Colonic mucosa (tissue), 4 donors: ENCODE data around the gene GAS7. TPM values are rescaled to one million over a fixed set of nuclear protein-coding genes. Genes with fewer than 3 reads are reported as not detected.
A peak's percentile ranks its signal among the peaks of the same experiment; 100 is the strongest.

Experiments
- DNase-seq: peaks from one replicate; pipeline ENCODE4 v3.0.0-alpha.2; 2020
- H3K27ac ChIP-seq: fragments of 200-600 bp; one replicate; pipeline ENCODE4 v1.8.0; 2021
- H3K27me3 ChIP-seq: fragments of 200-600 bp; one replicate; pipeline ENCODE4 v1.8.0; 2021
- H3K36me3 ChIP-seq: fragments of 200-600 bp; one replicate; pipeline ENCODE4 v1.8.0; 2021
- H3K4me1 ChIP-seq: fragments of 200-600 bp; one replicate; pipeline ENCODE4 v1.8.0; 2021; ENCODE audit warnings: mild to moderate bottlenecking
- H3K4me3 ChIP-seq: fragments of 200-600 bp; one replicate; pipeline ENCODE4 v1.8.0; 2021
- H3K9ac ChIP-seq, 2 donors: one replicate each; pipeline ENCODE4 v1.7.0; 2013; ENCODE audit warnings: control low read depth in 2 of 2, low read depth in 2 of 2, low read length in 2 of 2
- H3K9me3 ChIP-seq: fragments of 200-600 bp; one replicate; pipeline ENCODE4 v1.8.0; 2021
- intact Hi-C: fragments of 100-400 bp; cut with DNase I; formaldehyde crosslinking; loops from one replicate; pipeline ENCODE4 v1.14.1; 2022
- total RNA-seq, 2 donors: library from RNA; stranded (reverse); fragmentation: NEBNext Ultra II Directional in 1 of 2; extraction: Animal tissue kit (Norgen Biotek cat#: 25700) in 1 of 2; gene quantifications; one replicate each; pipeline ENCODE4 v1.2.1, GENCODE V29; 2021
- TF ChIP-seq, protein P1 (sequence below): fragments of 200-600 bp; IDR thresholded peaks from one replicate; pipeline ENCODE4 v1.8.0; 2022; ENCODE audit warnings: antibody characterized with exemption, mild to moderate bottlenecking
- donor health status: healthy.
- donor health status: DM: no; HTN: no; CAD: no.
- donor health status: DM: no; HTN: no; CAD: no.

GAS7 gene
- total RNA-seq, result 10 to 100 TPM in 1 of 2 donors, 1 to 10 TPM in 1; 4.7 to 17.0 TPM

DNA sequence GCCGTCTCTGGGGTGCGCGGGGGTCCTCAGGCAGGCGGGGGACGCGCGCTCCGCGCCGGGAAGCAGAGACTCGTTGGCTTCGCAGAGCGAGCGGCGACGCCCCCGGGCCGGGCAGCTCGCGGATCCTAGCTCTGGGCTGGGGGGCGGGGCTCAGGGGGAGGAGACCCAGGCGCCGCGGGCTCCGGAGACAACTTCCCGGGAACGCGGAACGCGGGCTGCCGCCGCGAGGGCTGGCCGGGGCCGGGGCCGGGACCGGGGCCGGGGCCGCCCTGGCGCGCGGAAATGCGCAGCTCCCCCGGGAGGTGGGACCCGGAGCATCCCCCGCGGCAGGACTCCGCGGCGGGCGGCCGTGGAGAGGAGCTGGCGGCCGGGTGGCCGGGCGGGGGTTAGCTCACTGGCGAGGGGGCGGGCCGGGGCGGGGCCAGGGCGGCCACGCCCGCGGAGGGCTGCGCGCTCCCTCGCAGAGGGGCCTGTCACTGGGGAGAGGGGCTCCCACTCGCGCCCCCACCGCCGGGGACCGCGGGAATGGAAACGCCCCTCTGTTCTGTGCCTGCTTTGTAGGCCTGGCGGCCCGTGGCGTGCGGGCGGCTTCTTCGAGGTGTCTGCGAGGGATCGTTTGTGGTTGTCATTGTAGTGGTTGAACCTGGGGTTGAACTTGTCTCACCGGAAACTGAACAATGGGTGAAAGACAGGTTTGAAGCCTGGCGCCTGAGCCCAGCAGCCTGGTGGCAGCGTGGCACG lies at the start of gene GAS7:
Gene GAS7, minus strand, starts transcription at position 98 of the 741 bp plus-strand sequence.
- intact Hi-C loops, result no loop called here

GRCh38 chr17:10247810-10248209 lies 49.4 kb upstream of the GAS7 start:
- no peaks in the 10 kb centered on the region for H3K36me3 ChIP-seq
- H3K9ac ChIP-seq, result no peak overlapping the region
- H3K4me1 ChIP-seq, result no peaks in the 10 kb centered on the region
- no peaks in the 10 kb centered on the region for H3K9me3 ChIP-seq
- no peak overlapping the region for H3K4me3 ChIP-seq
- no peaks in the 10 kb centered on the region for H3K27me3 ChIP-seq
- no peak overlapping the region for H3K27ac ChIP-seq
- TF ChIP-seq, protein P1, sequence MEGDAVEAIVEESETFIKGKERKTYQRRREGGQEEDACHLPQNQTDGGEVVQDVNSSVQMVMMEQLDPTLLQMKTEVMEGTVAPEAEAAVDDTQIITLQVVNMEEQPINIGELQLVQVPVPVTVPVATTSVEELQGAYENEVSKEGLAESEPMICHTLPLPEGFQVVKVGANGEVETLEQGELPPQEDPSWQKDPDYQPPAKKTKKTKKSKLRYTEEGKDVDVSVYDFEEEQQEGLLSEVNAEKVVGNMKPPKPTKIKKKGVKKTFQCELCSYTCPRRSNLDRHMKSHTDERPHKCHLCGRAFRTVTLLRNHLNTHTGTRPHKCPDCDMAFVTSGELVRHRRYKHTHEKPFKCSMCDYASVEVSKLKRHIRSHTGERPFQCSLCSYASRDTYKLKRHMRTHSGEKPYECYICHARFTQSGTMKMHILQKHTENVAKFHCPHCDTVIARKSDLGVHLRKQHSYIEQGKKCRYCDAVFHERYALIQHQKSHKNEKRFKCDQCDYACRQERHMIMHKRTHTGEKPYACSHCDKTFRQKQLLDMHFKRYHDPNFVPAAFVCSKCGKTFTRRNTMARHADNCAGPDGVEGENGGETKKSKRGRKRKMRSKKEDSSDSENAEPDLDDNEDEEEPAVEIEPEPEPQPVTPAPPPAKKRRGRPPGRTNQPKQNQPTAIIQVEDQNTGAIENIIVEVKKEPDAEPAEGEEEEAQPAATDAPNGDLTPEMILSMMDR, result no peak
- intact Hi-C loops, result no loop called here
- no peak for DNase-seq

More for the DNA sequence above, at the start of gene GAS7:
- TF ChIP-seq, protein P1, result no peak
- H3K4me3 ChIP-seq, result peak within 1 kb of the TSS; percentile 52
- H3K36me3 ChIP-seq, result no peaks in the 10 kb centered on the region
- no peak within 1 kb of the TSS for H3K27ac ChIP-seq
- H3K27me3 ChIP-seq, result peaks cover 18% of the 10 kb centered on the region
- peak within 1 kb of the TSS; percentile 23 to 54 for H3K9ac ChIP-seq
- peak; percentile 54 for DNase-seq
- no peaks in the 10 kb centered on the region for H3K4me1 ChIP-seq
- no peaks in the 10 kb centered on the region for H3K9me3 ChIP-seq

GRCh38 chr17:10243883-10244844 lies 45.8 kb upstream of the GAS7 start:
- intact Hi-C loops, result no loop called here
- no peak for DNase-seq
- H3K4me1 ChIP-seq, result no peaks in the 10 kb centered on the region
- no peak overlapping the region for H3K27ac ChIP-seq
- TF ChIP-seq, protein P1, result no peak
- no peaks in the 10 kb centered on the region for H3K9me3 ChIP-seq
- no peak overlapping the region for H3K4me3 ChIP-seq
- H3K9ac ChIP-seq, result no peak overlapping the region
- no peaks in the 10 kb centered on the region for H3K27me3 ChIP-seq
- no peaks in the 10 kb centered on the region for H3K36me3 ChIP-seq

GRCh38 chr17:10241781-10242180 lies 43.4 kb upstream of the GAS7 start:
- TF ChIP-seq, protein P1, result no peak
- no peaks in the 10 kb centered on the region for H3K27me3 ChIP-seq
- no peak overlapping the region for H3K4me3 ChIP-seq
- H3K9me3 ChIP-seq, result no peaks in the 10 kb centered on the region
- no peak for DNase-seq
- no peaks in the 10 kb centered on the region for H3K36me3 ChIP-seq
- no peak overlapping the region for H3K9ac ChIP-seq
- intact Hi-C loops, result no loop called here
- H3K4me1 ChIP-seq, result no peaks in the 10 kb centered on the region
- no peak overlapping the region for H3K27ac ChIP-seq

DNA sequence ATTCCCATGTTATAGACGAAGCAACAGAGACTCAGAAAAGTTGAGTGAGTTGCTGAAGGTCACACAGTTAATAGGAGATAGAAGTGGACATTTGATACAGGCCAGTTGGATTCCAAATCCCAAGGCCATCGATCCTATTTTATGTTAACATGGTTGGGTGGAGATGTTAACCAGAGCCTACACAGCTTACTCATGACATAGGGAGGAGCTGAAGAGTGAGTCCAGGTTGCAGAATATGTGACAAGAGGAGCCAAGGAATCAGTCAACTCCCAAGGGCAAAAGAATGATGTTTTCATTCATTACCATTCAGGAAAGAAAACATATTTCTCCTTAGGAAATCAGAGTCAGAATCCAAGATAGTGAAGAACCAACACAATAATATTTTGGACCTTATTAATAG lies 40.3 kb upstream of the GAS7 start:
- no peak overlapping the region for H3K4me3 ChIP-seq
- no peak overlapping the region for H3K27ac ChIP-seq
- H3K27me3 ChIP-seq, result no peaks in the 10 kb centered on the region
- TF ChIP-seq, protein P1, result no peak
- intact Hi-C loops, result no loop called here
- H3K36me3 ChIP-seq, result no peaks in the 10 kb centered on the region
- H3K9me3 ChIP-seq, result no peaks in the 10 kb centered on the region
- H3K4me1 ChIP-seq, result no peaks in the 10 kb centered on the region
- no peak for DNase-seq
- H3K9ac ChIP-seq, result no peak overlapping the region
